Sigmoid colon (tissue), 7 donors: ENCODE results near the gene NTMT1. TPM values are rescaled to one million over a fixed set of nuclear protein-coding genes. Genes with fewer than 3 reads are reported as not detected.

Source experiments
- DNase-seq: peaks from one replicate; pipeline ENCODE4 v3.0.0-alpha.2; 2019
- H3K27ac ChIP-seq, 4 donors: fragments of 200-600 bp; sonication (generic); one replicate each; pipeline ENCODE4 v1.5.1; 2016 to 2019; ENCODE audit warnings: mild to moderate bottlenecking in 1 of 4
- H3K27me3 ChIP-seq, 3 donors: fragments of 200-600 bp; sonication (generic); one replicate each; pipeline ENCODE4 v1.5.1; 2019; ENCODE audit warnings: mild to moderate bottlenecking in 1 of 3
- H3K36me3 ChIP-seq, 4 donors: fragments of 200-600 bp; sonication (generic); one replicate each; pipeline ENCODE4 v1.5.1; 2016 to 2019
- H3K4me1 ChIP-seq, 4 donors: fragments of 200-600 bp; sonication (generic); one replicate each; pipeline ENCODE4 v1.5.1; 2017 to 2019
- H3K4me3 ChIP-seq, 4 donors: fragments of 200-600 bp; sonication (generic); one replicate each; pipeline ENCODE4 v1.5.1; 2017 to 2019; ENCODE audit warnings: mild to moderate bottlenecking in 2 of 4, moderate library complexity in 1 of 4
- H3K9me3 ChIP-seq, 4 donors: fragments of 200-600 bp in 3 of 4; sonication (generic) in 3 of 4; one replicate each; pipeline versions ENCODE4 v1.5.1 to v1.6.1; 2013 to 2019
- EP300 ChIP-seq, 4 donors: sonication (generic); formaldehyde crosslinking; IDR thresholded peaks; one replicate each; pipeline ENCODE4 v1.6.1; 2017; ENCODE audit warnings: antibody characterized with exemption in 4 of 4
- POLR2A ChIP-seq, 2 donors: fragments of 450-650 bp; IDR thresholded peaks; one replicate each; pipeline ENCODE4 v1.6.1; 2016; ENCODE audit warnings: antibody characterized with exemption in 2 of 2, mild to moderate bottlenecking in 2 of 2, moderate library complexity in 2 of 2
- POLR2AphosphoS5 ChIP-seq, 4 donors: sonication (generic); formaldehyde crosslinking; IDR thresholded peaks; one replicate each; pipeline ENCODE4 v1.6.1; 2017; ENCODE audit warnings: antibody characterized with exemption in 4 of 4
- WGBS, 2 donors: extraction: QIAGEN DNeasy Blood & Tissue Kit; methylation state at CpG; one replicate each; pipeline ENCODE4 v1.1.7; 2013; 5-methylcytosine and 5-hydroxymethylcytosine counted together
- intact Hi-C: fragments of 100-400 bp; cut with DNase I; formaldehyde crosslinking; loops from one replicate; pipeline ENCODE4 v1.15.1; 2023
- polyA plus RNA-seq, 3 donors: library from polyadenylated mRNA; stranded (reverse); fragments of 200-250 nt; gene quantifications; one replicate each; pipeline ENCODE4 v1.2.3, GENCODE V29; 2013
- total RNA-seq, 4 donors: library from RNA; depleted of rRNA; stranded (reverse); fragments of >200 nt; gene quantifications; one replicate each; pipeline ENCODE4 v1.1.0, GENCODE V29; 2016
- TF ChIP-seq, protein P1 (sequence below), 4 experiments: fragments of 450-650 bp in 3 of 4; fragments of 200-600 bp in 1 of 4; IDR thresholded peaks; one replicate each; pipeline ENCODE4 v1.5.1; 2016 to 2019; ENCODE audit warnings: antibody characterized with exemption in 4 of 4, mild to moderate bottlenecking in 3 of 4, moderate library complexity in 2 of 4
- donor health status: healthy with polysubstance abuse.
- donor health status: Bipolar disorder and iron deficiency.
- donor health status: healthy.

Gene NTMT1
- total and polyA plus RNA-seq, 7 donors, result 5.8 to 49.3 (median 22.5) TPM

DNA sequence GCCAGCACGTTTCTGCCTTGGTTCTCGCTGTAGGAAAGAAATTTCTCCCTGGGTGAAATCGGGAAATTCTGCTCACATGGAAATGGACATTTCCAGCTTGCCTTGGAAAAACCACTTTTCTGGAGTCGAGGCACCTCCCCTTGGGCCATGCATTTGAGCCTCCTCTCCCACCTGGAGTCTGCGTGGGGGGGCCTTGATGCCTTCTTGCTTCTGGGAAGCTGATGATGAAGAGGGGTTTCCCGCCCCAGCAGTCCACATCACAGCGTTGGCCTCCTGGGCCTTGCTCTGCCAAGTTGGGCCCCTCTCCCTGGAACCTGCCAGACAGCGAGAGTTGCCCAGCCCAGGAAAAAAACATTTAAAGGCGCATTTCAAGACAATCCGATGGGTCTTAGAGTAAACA, 17.7 kb downstream of the NTMT1 start:
- Histone ChIP-seq H3K27me3 (no peaks in the 10 kb centered on the region), H3K27ac (no peak overlapping the region), H3K9me3 (no peaks in the 10 kb centered on the region), H3K4me1 (peaks cover 0 to 29% (median 24%) of the 10 kb centered on the region in 4 donors), H3K36me3 (peaks cover 0 to 8% (median under 1%) of the 10 kb centered on the region in 4 donors), H3K4me3 (no peak overlapping the region)
- no peak for DNase-seq
- intact Hi-C loops, result no loop called here
- 83 to 85% methylated on average over 10 of the region's 10 CpGs for WGBS, 2 donors
- TF ChIP-seq POLR2AphosphoS5 (IDR thresholded peaks at IDR 0.05) (no peak), POLR2A (IDR thresholded peaks at IDR 0.05) (no peak), EP300 (IDR thresholded peaks at IDR 0.05) (no peak)
- TF ChIP-seq, protein P1, sequence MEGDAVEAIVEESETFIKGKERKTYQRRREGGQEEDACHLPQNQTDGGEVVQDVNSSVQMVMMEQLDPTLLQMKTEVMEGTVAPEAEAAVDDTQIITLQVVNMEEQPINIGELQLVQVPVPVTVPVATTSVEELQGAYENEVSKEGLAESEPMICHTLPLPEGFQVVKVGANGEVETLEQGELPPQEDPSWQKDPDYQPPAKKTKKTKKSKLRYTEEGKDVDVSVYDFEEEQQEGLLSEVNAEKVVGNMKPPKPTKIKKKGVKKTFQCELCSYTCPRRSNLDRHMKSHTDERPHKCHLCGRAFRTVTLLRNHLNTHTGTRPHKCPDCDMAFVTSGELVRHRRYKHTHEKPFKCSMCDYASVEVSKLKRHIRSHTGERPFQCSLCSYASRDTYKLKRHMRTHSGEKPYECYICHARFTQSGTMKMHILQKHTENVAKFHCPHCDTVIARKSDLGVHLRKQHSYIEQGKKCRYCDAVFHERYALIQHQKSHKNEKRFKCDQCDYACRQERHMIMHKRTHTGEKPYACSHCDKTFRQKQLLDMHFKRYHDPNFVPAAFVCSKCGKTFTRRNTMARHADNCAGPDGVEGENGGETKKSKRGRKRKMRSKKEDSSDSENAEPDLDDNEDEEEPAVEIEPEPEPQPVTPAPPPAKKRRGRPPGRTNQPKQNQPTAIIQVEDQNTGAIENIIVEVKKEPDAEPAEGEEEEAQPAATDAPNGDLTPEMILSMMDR (IDR thresholded peaks at IDR 0.05), result no peak

DNA sequence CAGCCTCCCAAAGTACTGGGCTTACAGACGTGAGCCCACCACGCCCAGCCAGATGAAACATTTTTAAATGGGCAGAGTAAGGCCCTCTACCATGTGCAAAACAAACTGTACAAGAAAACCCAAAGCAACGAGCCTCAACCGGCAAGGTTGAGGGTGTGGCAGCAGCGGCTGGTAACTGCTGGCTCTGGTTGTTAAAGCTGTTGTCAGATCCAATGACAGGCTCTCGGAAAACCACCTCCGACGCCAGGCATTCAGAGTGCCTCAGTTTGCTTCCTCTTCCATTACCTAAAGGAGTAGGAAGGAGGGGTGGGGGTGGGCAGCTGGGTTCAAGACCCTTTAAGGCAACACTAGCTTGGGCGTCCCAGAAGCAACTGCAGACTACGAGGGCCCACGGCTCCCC, 18.4 kb downstream of the NTMT1 start:
- Histone ChIP-seq H3K36me3 (peaks cover 0 to 1% (median 0%) of the 10 kb centered on the region in 4 donors), H3K27ac (no peak overlapping the region), H3K27me3 (no peaks in the 10 kb centered on the region), H3K4me3 (no peak overlapping the region), H3K9me3 (no peaks in the 10 kb centered on the region), H3K4me1 (peaks cover 0 to 28% (median 23%) of the 10 kb centered on the region in 4 donors)
- intact Hi-C loops, result no loop called here
- WGBS, 2 donors, result 29 to 67% methylated on average over 11 of the region's 11 CpGs
- no peak for TF ChIP-seq POLR2A (IDR thresholded peaks at IDR 0.05)
- TF ChIP-seq, protein P1 (IDR thresholded peaks at IDR 0.05), result no peak
- TF ChIP-seq EP300 (IDR thresholded peaks at IDR 0.05), result no peak
- TF ChIP-seq POLR2AphosphoS5 (IDR thresholded peaks at IDR 0.05), result no peak
- no peak for DNase-seq

DNA sequence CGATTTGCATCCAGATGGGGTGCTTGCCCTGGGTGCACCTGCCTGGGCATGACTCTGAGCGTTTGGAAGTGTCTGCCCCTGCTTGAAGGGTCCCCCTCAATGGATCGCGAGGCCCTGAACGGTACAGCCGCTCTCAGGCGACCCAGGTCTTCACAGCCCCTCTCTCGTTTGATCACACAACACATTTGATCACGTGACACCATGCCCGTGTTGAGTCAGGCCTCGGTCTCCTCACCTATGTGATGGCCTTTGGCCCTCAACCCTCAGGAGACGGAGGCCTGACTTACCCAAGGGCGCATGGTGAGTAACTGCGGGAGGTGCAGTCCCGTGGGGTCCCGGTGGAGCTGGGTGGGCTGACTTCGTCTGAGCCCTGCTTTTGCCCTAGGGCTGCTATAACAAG, 18.9 kb downstream of the NTMT1 start:
- H3K9me3 ChIP-seq, result no peaks in the 10 kb centered on the region
- no peak overlapping the region for H3K4me3 ChIP-seq
- TF ChIP-seq, protein P1 (IDR thresholded peaks at IDR 0.05), result no peak
- TF ChIP-seq POLR2AphosphoS5 (IDR thresholded peaks at IDR 0.05) (no peak), EP300 (IDR thresholded peaks at IDR 0.05) (no peak), POLR2A (IDR thresholded peaks at IDR 0.05) (no peak)
- WGBS, 2 donors, result 78 to 83% methylated on average over 17 of the region's 17 CpGs
- H3K36me3 ChIP-seq, result no peaks in the 10 kb centered on the region
- H3K27me3 ChIP-seq, result no peaks in the 10 kb centered on the region
- no peak overlapping the region for H3K27ac ChIP-seq
- H3K4me1 ChIP-seq, result peaks cover 0 to 23% (median 19%) of the 10 kb centered on the region in 4 donors
- intact Hi-C loops, result no loop called here
- DNase-seq, result no peak

DNA sequence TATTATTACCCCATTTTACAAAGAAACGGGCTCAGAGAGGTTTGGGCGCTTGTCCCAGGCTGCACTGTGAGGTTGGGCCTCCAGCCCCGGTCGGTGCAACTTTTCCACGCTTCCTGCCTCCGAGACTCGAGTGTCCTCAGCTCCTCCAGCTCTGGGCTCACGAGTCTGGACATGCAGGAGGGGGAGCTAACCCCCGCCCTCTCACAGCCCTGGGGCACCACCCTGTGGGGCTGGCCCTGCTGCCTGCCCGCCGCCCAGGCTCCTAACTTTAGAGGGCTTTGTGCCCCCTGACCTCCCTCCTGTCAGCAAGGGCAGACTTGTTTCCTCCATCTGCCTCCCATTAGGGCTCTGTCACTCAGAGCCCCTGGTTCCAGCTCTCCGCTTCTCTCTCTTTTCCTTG, 20.3 kb downstream of the NTMT1 start:
- 84 to 88% methylated on average over 12 of the region's 12 CpGs for WGBS, 2 donors
- Histone ChIP-seq H3K4me3 (no peak overlapping the region), H3K36me3 (no peaks in the 10 kb centered on the region), H3K9me3 (no peaks in the 10 kb centered on the region), H3K27me3 (no peaks in the 10 kb centered on the region), H3K27ac (no peak overlapping the region), H3K4me1 (peaks cover 0 to 10% (median 5%) of the 10 kb centered on the region in 4 donors)
- DNase-seq, result no peak
- no peak for TF ChIP-seq POLR2A (IDR thresholded peaks at IDR 0.05)
- TF ChIP-seq EP300 (IDR thresholded peaks at IDR 0.05), result no peak
- intact Hi-C loops, result no loop called here

DNA sequence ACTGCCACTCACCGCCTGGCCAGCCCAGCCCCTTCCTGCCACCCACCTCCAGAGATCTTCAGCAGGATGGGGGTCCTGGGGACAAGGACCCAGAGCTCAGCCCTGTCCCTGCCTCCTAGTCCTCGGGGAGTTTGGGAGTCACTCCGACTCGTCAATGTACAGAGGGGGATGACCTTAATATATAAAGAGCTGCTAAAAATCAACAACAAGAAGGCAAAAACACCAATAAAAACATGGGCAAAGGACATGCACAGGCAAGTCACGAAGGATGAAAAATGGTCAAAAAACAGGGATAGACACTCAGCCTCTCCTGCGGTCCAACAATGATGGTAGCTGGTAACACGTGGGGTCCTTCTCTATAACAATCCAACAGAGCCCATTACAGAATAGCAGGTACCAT, 20.7 kb downstream of the NTMT1 start:
- intact Hi-C loops, result no loop called here
- Histone ChIP-seq H3K9me3 (no peaks in the 10 kb centered on the region), H3K4me1 (peaks cover 0 to 6% (median 2%) of the 10 kb centered on the region in 4 donors), H3K36me3 (no peaks in the 10 kb centered on the region), H3K4me3 (no peak overlapping the region), H3K27me3 (no peaks in the 10 kb centered on the region), H3K27ac (no peak overlapping the region)
- no peak for DNase-seq
- 94 to 95% methylated on average over 7 of the region's 7 CpGs for WGBS, 2 donors
- no peak for TF ChIP-seq EP300 (IDR thresholded peaks at IDR 0.05)
- no peak for TF ChIP-seq POLR2AphosphoS5 (IDR thresholded peaks at IDR 0.05)
- no peak for TF ChIP-seq POLR2A (IDR thresholded peaks at IDR 0.05)
- TF ChIP-seq, protein P1 (IDR thresholded peaks at IDR 0.05), result no peak
